Lower leg skin (tissue), 3 donors: Measurements from ENCODE around the gene RALY.

Experiments used
- POLR2A ChIP-seq, 2 donors: fragments of 450-650 bp; IDR thresholded peaks; one replicate each; pipeline ENCODE4 v1.6.1; 2016 to 2017; ENCODE audit warnings: antibody characterized with exemption in 2 of 2, mild to moderate bottlenecking in 1 of 2, moderate library complexity in 1 of 2
- TF ChIP-seq, protein P1 (sequence below), 3 donors: fragments of 450-650 bp; IDR thresholded peaks; one replicate each; pipeline ENCODE4 v1.5.1; 2016; ENCODE audit warnings: antibody characterized with exemption in 3 of 3, mild to moderate bottlenecking in 3 of 3, moderate library complexity in 2 of 3

- TF ChIP-seq, protein P1, sequence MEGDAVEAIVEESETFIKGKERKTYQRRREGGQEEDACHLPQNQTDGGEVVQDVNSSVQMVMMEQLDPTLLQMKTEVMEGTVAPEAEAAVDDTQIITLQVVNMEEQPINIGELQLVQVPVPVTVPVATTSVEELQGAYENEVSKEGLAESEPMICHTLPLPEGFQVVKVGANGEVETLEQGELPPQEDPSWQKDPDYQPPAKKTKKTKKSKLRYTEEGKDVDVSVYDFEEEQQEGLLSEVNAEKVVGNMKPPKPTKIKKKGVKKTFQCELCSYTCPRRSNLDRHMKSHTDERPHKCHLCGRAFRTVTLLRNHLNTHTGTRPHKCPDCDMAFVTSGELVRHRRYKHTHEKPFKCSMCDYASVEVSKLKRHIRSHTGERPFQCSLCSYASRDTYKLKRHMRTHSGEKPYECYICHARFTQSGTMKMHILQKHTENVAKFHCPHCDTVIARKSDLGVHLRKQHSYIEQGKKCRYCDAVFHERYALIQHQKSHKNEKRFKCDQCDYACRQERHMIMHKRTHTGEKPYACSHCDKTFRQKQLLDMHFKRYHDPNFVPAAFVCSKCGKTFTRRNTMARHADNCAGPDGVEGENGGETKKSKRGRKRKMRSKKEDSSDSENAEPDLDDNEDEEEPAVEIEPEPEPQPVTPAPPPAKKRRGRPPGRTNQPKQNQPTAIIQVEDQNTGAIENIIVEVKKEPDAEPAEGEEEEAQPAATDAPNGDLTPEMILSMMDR (IDR thresholded peaks at IDR 0.05) = no peak
- no peak for TF ChIP-seq POLR2A (IDR thresholded peaks at IDR 0.05)
Observed at GRCh38 chr20:34010405-34010931, 16.8 kb downstream of the RALY start.
